Measurements from ENCODE around the gene PTGER1. TPM values are rescaled to one million over a fixed set of nuclear protein-coding genes. Genes with fewer than 3 reads are reported as not detected.

Gene PTGER1
- total and polyA plus RNA-seq, 10 of the 15 experiments (the other 5 are each of a cell fraction or from before 2014, with no cell fraction given), result not detected

- no peaks in the 10 kb centered on the region for H3K36me3 ChIP-seq (ENCODE audit: control insufficient read depth in 2 of 2, insufficient read depth in 2 of 2, low read length in 1 of 2)
- no peaks in the 10 kb centered on the region for H3K79me2 ChIP-seq (ENCODE audit: control insufficient read depth, insufficient read depth, low read length)
- ATAC-seq, result no peak
- H3K4me1 ChIP-seq (ENCODE audit: control insufficient read depth, insufficient read depth, low read length), result peaks cover 2% of the 10 kb centered on the region; the same call in 1 of the 2 replicates
- SMC1A ChIA-PET (ENCODE audit: uncharacterized antibody, unreplicated experiment), result interaction anchor here (1.3 kb wide), 1 partner anchor 13 kb away, joined by 3 read pairs; no protein-coding TSS in a partner anchor
- intact Hi-C loops (cut with micrococcal nuclease; ENCODE audit: unreplicated experiment) (no loop called here), in situ Hi-C loops (cut with MboI) (no loop called here)
- H3K4me3 ChIP-seq, result no peak overlapping the region
- 72% methylated on average over 7 of the region's 7 CpGs for WGBS (ENCODE audit: insufficient coverage, insufficient replicate concordance, low lambda C conversion rate, missing lambda C conversion rate)
- no peak overlapping the region for H3K27ac ChIP-seq (ENCODE audit: control insufficient read depth, insufficient read depth)
- DNase-seq (ENCODE audit: low read depth, low spot score), result no peak
- H3K4me2 ChIP-seq (ENCODE audit: control insufficient read depth, insufficient read depth), result peak overlapping the region; percentile 89
- TF ChIP-seq SMAD1 (IDR thresholded peaks at IDR 0.05; ENCODE audit: low read depth, partially characterized antibody), result no peak
- H3K9ac ChIP-seq (ENCODE audit: control insufficient read depth, insufficient read depth, low read length), result no peak overlapping the region
- POLR2A ChIA-PET, result interaction anchor here (1.2 kb wide), 1 partner anchor 9 kb away, joined by 5 read pairs; no protein-coding TSS in a partner anchor
- no peaks in the 10 kb centered on the region for H3K27me3 ChIP-seq (replicated peaks in 1 of 2; ENCODE audit: control insufficient read depth in 2 of 2, insufficient read depth in 2 of 2, low read length in 1 of 2)
- CTCF ChIA-PET, result interaction anchor here (1.7 to 2.1 kb wide), 4 partner anchors 9 to 60 kb away, joined by 5 to 10 read pairs (median 7); no protein-coding TSS in a partner anchor
- H4K20me1 ChIP-seq (ENCODE audit: control insufficient read depth, insufficient read depth), result no peaks in the 10 kb centered on the region
- H2AFZ ChIP-seq (ENCODE audit: control insufficient read depth, low read depth, low read length), result peak overlapping the region; percentile 97; the same call in 1 of the 2 replicates
- peak; percentile 7 for FAIRE-seq
- H3K9me3 ChIP-seq (replicated peaks; ENCODE audit: control insufficient read depth, insufficient read depth, low read length), result no peaks in the 10 kb centered on the region
- RAD21 ChIA-PET (ENCODE audit: unreplicated experiment), result no interaction called here
- BruUV-seq (replicated peaks), result no TSS peak
These were observed 21.7 kb upstream of the PTGER1 start for GRCh38 chr19:14496834-14497227.

DNA sequence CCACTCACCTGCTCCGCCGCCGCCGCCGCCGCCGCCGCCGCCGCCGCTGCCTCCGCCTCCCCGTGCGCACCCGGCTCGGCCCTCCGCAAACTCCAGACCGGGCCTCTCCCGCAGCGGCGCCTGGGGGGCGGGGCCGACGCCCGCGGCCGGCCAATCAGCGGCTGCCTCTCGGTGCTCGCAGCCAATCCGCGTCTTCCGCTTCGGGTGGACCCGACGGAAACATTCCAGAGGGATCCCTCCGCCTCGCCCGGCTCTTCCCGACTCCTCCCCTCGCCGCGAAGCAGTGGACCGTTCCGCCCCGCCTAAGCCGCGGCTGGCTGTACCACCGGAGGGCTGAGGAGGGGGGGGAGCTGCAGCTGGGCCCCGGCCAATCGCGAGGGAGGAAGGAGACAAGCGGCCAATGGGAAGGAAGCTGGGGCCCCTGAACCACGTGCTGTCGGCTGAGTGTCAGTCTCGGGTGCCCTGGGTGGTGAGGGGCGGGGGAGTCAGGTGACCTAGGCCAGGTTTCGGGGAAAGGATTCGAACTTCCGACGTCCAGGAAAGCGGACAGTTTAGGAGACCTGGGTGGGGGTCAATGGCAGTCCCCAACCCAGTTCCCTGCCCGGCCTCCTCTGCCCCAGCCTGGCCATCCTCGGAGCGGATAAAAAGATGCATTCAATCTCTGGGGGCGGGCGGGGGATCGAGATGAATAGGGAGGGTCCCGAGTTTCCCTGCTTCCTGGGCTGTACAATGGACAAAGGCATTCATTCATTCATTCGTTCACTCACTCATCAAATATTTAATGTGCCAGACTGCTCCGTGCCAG lies 21.1 kb upstream of the PTGER1 start, which contains the start of gene GIPC1:
Gene GIPC1 (minus strand): TSS at position 99 of the 805 bp plus-strand sequence. CDS start 13,151 bp downstream, outside the sequence.
- peak within 1 kb of the TSS; percentile 89 for H3K4me2 ChIP-seq (ENCODE audit: control insufficient read depth, insufficient read depth)
- no TSS peak for BruUV-seq (replicated peaks)
- peak; percentile 90 for FAIRE-seq
- no peaks in the 10 kb centered on the region for H4K20me1 ChIP-seq (ENCODE audit: control insufficient read depth, insufficient read depth)
- peak within 1 kb of the TSS; percentile 97 for H2AFZ ChIP-seq (ENCODE audit: control insufficient read depth, low read depth, low read length)
- intact Hi-C loops (cut with micrococcal nuclease; ENCODE audit: unreplicated experiment), result no loop called here
- SMC1A ChIA-PET (ENCODE audit: uncharacterized antibody, unreplicated experiment), result interaction anchor here (0.7 to 1.3 kb wide), 2 partner anchors 12 to 443 kb away, joined by 3 read pairs; no protein-coding TSS in a partner anchor
- H3K36me3 ChIP-seq (ENCODE audit: control insufficient read depth in 2 of 2, insufficient read depth in 2 of 2, low read length in 1 of 2), result no peaks in the 10 kb centered on the region
- POLR2A ChIA-PET, result interaction anchor here (0.6 to 1.2 kb wide), 3 partner anchors 9 to 102 kb away, joined by 3 to 7 read pairs (median 5); partner anchors contain the start of gene DNAJB1
- H3K4me3 ChIP-seq, result peak within 1 kb of the TSS; percentile 80
- peak within 1 kb of the TSS; percentile 47; the same call in 1 of the 2 replicates for H3K9ac ChIP-seq (ENCODE audit: control insufficient read depth, insufficient read depth, low read length)
- no peaks in the 10 kb centered on the region for H3K79me2 ChIP-seq (ENCODE audit: control insufficient read depth, insufficient read depth, low read length)
- no peak within 1 kb of the TSS; the same call in 1 of the 2 replicates for H3K27ac ChIP-seq (ENCODE audit: control insufficient read depth, insufficient read depth)
- CTCF ChIA-PET, result interaction anchor here (0.8 to 2.1 kb wide), 7 partner anchors 10 to 360 kb away, joined by 3 to 10 read pairs (median 5); partner anchors contain the start of gene ASF1B
- RAD21 ChIA-PET (ENCODE audit: unreplicated experiment), result interaction anchor here (1.2 kb wide), 1 partner anchor 360 kb away, joined by 4 read pairs; the partner anchor contains the start of gene ASF1B
- DNase-seq (ENCODE audit: low read depth, low spot score), result peak; percentile 32
- H3K9me3 ChIP-seq (replicated peaks; ENCODE audit: control insufficient read depth, insufficient read depth, low read length), result no peaks in the 10 kb centered on the region
- in situ Hi-C loops (cut with MboI), result no loop called here
- no peaks in the 10 kb centered on the region for H3K27me3 ChIP-seq (replicated peaks in 1 of 2; ENCODE audit: control insufficient read depth in 2 of 2, insufficient read depth in 2 of 2, low read length in 1 of 2)
- 10% methylated on average over 36 of the region's 71 CpGs for WGBS (ENCODE audit: insufficient coverage, insufficient replicate concordance, low lambda C conversion rate, missing lambda C conversion rate)
- peak; percentile 97 for ATAC-seq
- peaks cover 2% of the 10 kb centered on the region; the same call in 1 of the 2 replicates for H3K4me1 ChIP-seq (ENCODE audit: control insufficient read depth, insufficient read depth, low read length)
- TF ChIP-seq POLR2A (IDR thresholded peaks at IDR 0.05; ENCODE audit: low read depth, low read length) (0 out of 2 replicates have a peak, but pooled peaks have one; percentile 30), SMARCA5 (IDR thresholded peaks at IDR 0.05) (peak; percentile 3; the same call in 1 of the 2 replicates), RCOR1 (conservative IDR thresholded peaks at IDR 0.05; ENCODE audit: low read depth, low read length) (no peak), USF1 (IDR thresholded peaks at IDR 0.05; ENCODE audit: borderline replicate concordance, extremely low read length, insufficient read depth, low read depth, low read length) (peak; percentile 89), RAD51 (IDR thresholded peaks at IDR 0.05) (peak; percentile 91), JUND (IDR thresholded peaks at IDR 0.05; ENCODE audit: low read depth, low read length) (peak; percentile 36; the same call in 1 of the 2 replicates), RBBP5 (conservative IDR thresholded peaks at IDR 0.05) (no peak), ATF3 (IDR thresholded peaks at IDR 0.05; ENCODE audit: borderline replicate concordance, extremely low read depth, low read depth, low read length) (no peak), IKZF2 (IDR thresholded peaks at IDR 0.05) (peak; percentile 32 to 36; a peak in 1 of 4 replicates), HDAC2 (IDR thresholded peaks at IDR 0.05) (no peak), BHLHE40 (IDR thresholded peaks at IDR 0.05; ENCODE audit: borderline replicate concordance in 1 of 2, low read depth in 2 of 2, low read length in 1 of 2) (peak; percentile 75 to 84), IKZF1 (conservative IDR thresholded peaks at IDR 0.05) (peak; percentile 99), BACH1 (IDR thresholded peaks at IDR 0.05; ENCODE audit: borderline replicate concordance) (0 out of 2 replicates have a peak, but pooled peaks have one; percentile 22), STAT1 (conservative IDR thresholded peaks at IDR 0.05) (no peak)

Data from GM12878 (cell line).